ENCODE data around the gene CERK.
A peak's percentile ranks its signal among the peaks of the same experiment; 100 is the strongest.

CERK gene

GRCh38 chr22:46731246-46732040, 6.6 kb downstream of the CERK start:
- DNase-seq, result no peak

GRCh38 chr22:46730568-46731245, 7.3 kb downstream of the CERK start:
- no peak for DNase-seq

- DNase-seq, result no peak
Measured at GRCh38 chr22:46728470-46728869, 9.6 kb downstream of the CERK start.

GRCh38 chr22:46727813-46728364, 10.2 kb downstream of the CERK start:
- DNase-seq, result no peak

GRCh38 chr22:46726986-46727317, 11.1 kb downstream of the CERK start:
- no peak for DNase-seq

- DNase-seq, result no peak
Measured at GRCh38 chr22:46726066-46726985, 11.7 kb downstream of the CERK start.

GRCh38 chr22:46725096-46725495, 13.0 kb downstream of the CERK start:
- no peak for DNase-seq

- DNase-seq, result no peak
Measured at GRCh38 chr22:46723882-46724281, 14.2 kb downstream of the CERK start.

- no peak for DNase-seq
Measured at GRCh38 chr22:46721501-46722085, 16.5 kb downstream of the CERK start.

GRCh38 chr22:46719921-46720320, 18.1 kb downstream of the CERK start:
- no peak for DNase-seq

- DNase-seq, result no peak
Measured at GRCh38 chr22:46714550-46714949, 23.5 kb downstream of the CERK start.

- DNase-seq, result no peak
Measured at GRCh38 chr22:46712288-46712687, 25.8 kb downstream of the CERK start.

GRCh38 chr22:46710806-46711205, 27.2 kb downstream of the CERK start:
- DNase-seq, result no peak

- DNase-seq, result no peak
Measured at GRCh38 chr22:46708766-46709330, 29.2 kb downstream of the CERK start.

GRCh38 chr22:46707827-46708570, 30.1 kb downstream of the CERK start:
- DNase-seq, result no peak

GRCh38 chr22:46707305-46707704, 30.7 kb downstream of the CERK start:
- DNase-seq, result peak in 1 of 6 experiments; percentile 7

GRCh38 chr22:46706060-46706459, 32.0 kb downstream of the CERK start:
- no peak for DNase-seq

GRCh38 chr22:46703996-46704370, 34.1 kb downstream of the CERK start:
- no peak for DNase-seq

GRCh38 chr22:46703171-46703995, 34.7 kb downstream of the CERK start:
- DNase-seq, result no peak

GRCh38 chr22:46701262-46701661, 36.8 kb downstream of the CERK start:
- no peak for DNase-seq

- DNase-seq, result no peak
Measured at GRCh38 chr22:46699091-46699490, 39.0 kb downstream of the CERK start.

Data from stimulated activated naive CD4-positive, alpha-beta T cell (primary cell).